Upper lobe of left lung (tissue), 6 donors: ENCODE measurements around the gene IMMP2L. TPM values are rescaled to one million over a fixed set of nuclear protein-coding genes. Genes with fewer than 3 reads are reported as not detected.

Source experiments
- ATAC-seq, 2 donors: fragments of 200-7000 bp; cut with Tn5 transposase; one replicate each; pipeline ENCODE4 v1.9.1; 2022; ENCODE audit warnings: mild to moderate bottlenecking in 2 of 2, moderate library complexity in 2 of 2; ENCODE audit not compliant: low FRiP score in 2 of 2
- DNase-seq, 2 donors: peaks; one replicate each; pipeline ENCODE4 v3.0.0-alpha.2; 2019 to 2020
- H3K27ac ChIP-seq, 4 donors: fragments of 200-600 bp; sonication (generic); one replicate each; pipeline ENCODE4 v1.5.1; 2016 to 2019
- H3K27me3 ChIP-seq, 4 donors: fragments of 200-600 bp; sonication (generic); one replicate each; pipeline ENCODE4 v1.5.1; 2017 to 2019
- H3K36me3 ChIP-seq, 4 donors: fragments of 200-600 bp; sonication (generic); one replicate each; pipeline ENCODE4 v1.5.1; 2016 to 2019
- H3K4me1 ChIP-seq, 4 donors: fragments of 200-600 bp; sonication (generic); one replicate each; pipeline ENCODE4 v1.5.1; 2018 to 2019
- H3K4me3 ChIP-seq, 4 donors: fragments of 200-600 bp; sonication (generic); one replicate each; pipeline ENCODE4 v1.5.1; 2017 to 2019; ENCODE audit warnings: mild to moderate bottlenecking in 2 of 4, moderate library complexity in 1 of 4
- H3K9me3 ChIP-seq, 4 donors: fragments of 200-600 bp; sonication (generic); one replicate each; pipeline ENCODE4 v1.5.1; 2018 to 2019
- CTCF ChIP-seq, 6 experiments: fragments of 450-650 bp in 4 of 6; fragments of 200-600 bp in 2 of 6; sonication (generic) in 2 of 6; IDR thresholded peaks; one replicate each; pipeline ENCODE4 v1.5.1; 2016 to 2019; ENCODE audit warnings: antibody characterized with exemption in 6 of 6
- EP300 ChIP-seq, 4 donors: sonication (generic); formaldehyde crosslinking; IDR thresholded peaks; one replicate each; pipeline ENCODE4 v1.5.1; 2017; ENCODE audit warnings: antibody characterized with exemption in 4 of 4, control low read depth in 2 of 4
- POLR2A ChIP-seq, 4 donors: fragments of 450-650 bp; IDR thresholded peaks; one replicate each; pipeline ENCODE4 v1.5.1; 2016 to 2017; ENCODE audit warnings: antibody characterized with exemption in 4 of 4, mild to moderate bottlenecking in 2 of 4
- POLR2AphosphoS5 ChIP-seq, 2 donors: sonication (generic); formaldehyde crosslinking; IDR thresholded peaks; one replicate each; pipeline ENCODE4 v1.5.1; 2017; ENCODE audit warnings: antibody characterized with exemption in 2 of 2
- WGBS, 2 donors: methylation state at CpG; one replicate each; pipeline ENCODE4 v1.1.5; 2017 to 2018; 5-methylcytosine and 5-hydroxymethylcytosine counted together
- total RNA-seq, 6 donors: library from RNA; depleted of rRNA in 4 of 6; stranded (reverse); fragments of >200 nt in 4 of 6; gene quantifications; one replicate each; pipeline versions ENCODE4 v1.1.0 to v1.2.1, GENCODE V29; 2016 to 2021
- donor health status: DM: no; HTN: no; CAD: no; lungs with moderate emphysema.
- donor health status: DM: no; HTN: yes; CAD: no; lungs with severe emphysema.

The IMMP2L gene
- total RNA-seq, 6 donors from 2014 or later, result 7.1 to 17.5 (median 11.3) TPM

- no peak for TF ChIP-seq POLR2AphosphoS5 (IDR thresholded peaks at IDR 0.05)
- Histone ChIP-seq H3K9me3 (peaks cover 0 to 12% (median 5%) of the 10 kb centered on the region in 4 donors), H3K36me3 (no peaks in the 10 kb centered on the region), H3K4me3 (no peak overlapping the region), H3K27ac (no peak overlapping the region), H3K4me1 (no peaks in the 10 kb centered on the region), H3K27me3 (no peaks in the 10 kb centered on the region)
- WGBS, 2 donors, result 88% methylated on average over 1 of the region's 1 CpG
- ATAC-seq (no peak), DNase-seq (no peak)
Measured at GRCh38 chr7:111568870-111569462, 6.7 kb upstream of the IMMP2L start.

- Histone ChIP-seq H3K36me3 (no peaks in the 10 kb centered on the region), H3K27me3 (no peaks in the 10 kb centered on the region), H3K27ac (no peak overlapping the region), H3K4me1 (no peaks in the 10 kb centered on the region), H3K4me3 (no peak overlapping the region), H3K9me3 (peaks cover 0 to 12% (median 5%) of the 10 kb centered on the region in 4 donors)
- no peak for ATAC-seq
- TF ChIP-seq CTCF (IDR thresholded peaks at IDR 0.05) (no peak), EP300 (IDR thresholded peaks at IDR 0.05) (no peak), POLR2AphosphoS5 (IDR thresholded peaks at IDR 0.05) (no peak), POLR2A (IDR thresholded peaks at IDR 0.05) (no peak)
- no peak for DNase-seq
Measured at GRCh38 chr7:111568419-111568818, 6.1 kb upstream of the IMMP2L start.

GRCh38 chr7:111564078-111564477 lies 1.8 kb upstream of the IMMP2L start:
- WGBS, 2 donors, result 0% methylated on average over 1 of the region's 1 CpG
- peaks cover 7 to 21% (median 12%) of the 10 kb centered on the region in 4 donors for H3K4me1 ChIP-seq
- no peak for ATAC-seq
- no peak for TF ChIP-seq CTCF (IDR thresholded peaks at IDR 0.05)
- TF ChIP-seq POLR2A (IDR thresholded peaks at IDR 0.05), result no peak
- no peak for TF ChIP-seq POLR2AphosphoS5 (IDR thresholded peaks at IDR 0.05)
- no peak for TF ChIP-seq EP300 (IDR thresholded peaks at IDR 0.05)
- no peak overlapping the region for H3K4me3 ChIP-seq
- DNase-seq, result no peak
- H3K9me3 ChIP-seq, result no peaks in the 10 kb centered on the region
- no peaks in the 10 kb centered on the region for H3K36me3 ChIP-seq
- no peaks in the 10 kb centered on the region for H3K27me3 ChIP-seq
- H3K27ac ChIP-seq, result no peak overlapping the region

- Histone ChIP-seq H3K9me3 (no peaks in the 10 kb centered on the region), H3K4me3 (peak overlapping the region; percentile 72 to 83 (median 82)), H3K27ac (peak overlapping the region; percentile 86 to 89 (median 89)), H3K36me3 (peaks cover 0 to 6% (median 0%) of the 10 kb centered on the region in 4 donors), H3K4me1 (peaks cover 10 to 21% (median 13%) of the 10 kb centered on the region in 4 donors), H3K27me3 (no peaks in the 10 kb centered on the region)
- TF ChIP-seq POLR2AphosphoS5 (IDR thresholded peaks at IDR 0.05) (no peak), CTCF (IDR thresholded peaks at IDR 0.05) (no peak), POLR2A (IDR thresholded peaks at IDR 0.05) (no peak), EP300 (IDR thresholded peaks at IDR 0.05) (no peak)
- 20 to 21% methylated on average over 7 of the region's 7 CpGs for WGBS, 2 donors
- ATAC-seq (peak in 1 of 2 donors; percentile 6), DNase-seq (no peak)
Measured at GRCh38 chr7:111561654-111561903, 713 bp downstream of the IMMP2L start.

- no peaks in the 10 kb centered on the region for H3K9me3 ChIP-seq
- DNase-seq, result no peak
- WGBS, 2 donors, result 25 to 32% methylated on average over 4 of the region's 4 CpGs
- peak overlapping the region in 3 of 4 donors; percentile 72 to 83 (median 82) for H3K4me3 ChIP-seq
- TF ChIP-seq EP300 (IDR thresholded peaks at IDR 0.05) (no peak), CTCF (IDR thresholded peaks at IDR 0.05) (no peak), POLR2AphosphoS5 (IDR thresholded peaks at IDR 0.05) (no peak), POLR2A (IDR thresholded peaks at IDR 0.05) (no peak)
- no peaks in the 10 kb centered on the region for H3K27me3 ChIP-seq
- peaks cover 10 to 21% (median 13%) of the 10 kb centered on the region in 4 donors for H3K4me1 ChIP-seq
- H3K36me3 ChIP-seq, result peaks cover 0 to 6% (median 0%) of the 10 kb centered on the region in 4 donors
- ATAC-seq, result no peak
- H3K27ac ChIP-seq, result peak overlapping the region; percentile 86 to 89 (median 89)
Measured at GRCh38 chr7:111560773-111561653, 1.3 kb downstream of the IMMP2L start.
